ENCODE measurements around the gene MPRIP. TPM values are rescaled to one million over a fixed set of nuclear protein-coding genes. Genes with fewer than 3 reads are reported as not detected.

MPRIP gene
- total and polyA plus RNA-seq, 2 donors (not counting 3 experiments of a cell fraction or from before 2014, with no cell fraction given): 94.6 to 246 TPM

GRCh38 chr17:17167356-17167755, 125.1 kb downstream of the MPRIP start:
- Histone ChIP-seq H3K9me3 (replicated peaks; ENCODE audit: control insufficient read depth, insufficient read depth, low read length) (no peaks in the 10 kb centered on the region), H3K4me1 (ENCODE audit: control insufficient read depth, extremely low read depth, insufficient read depth, low read length) (peaks cover 8% of the 10 kb centered on the region), H3K36me3 (ENCODE audit: control insufficient read depth in 2 of 2, extremely low read depth in 1 of 2, insufficient read depth in 2 of 2, low read length in 2 of 2) (peaks cover 14 to 56% of the 10 kb centered on the region in 2 experiments), H3K4me3 (replicated peaks in 1 of 3; ENCODE audit: insufficient read depth in 1 of 3, low read depth in 1 of 3, low read length in 3 of 3) (no peak overlapping the region), H3K4me2 (ENCODE audit: insufficient read depth, low read length) (no peak overlapping the region), H3K27ac (ENCODE audit: insufficient read depth, low read depth, low read length) (no peak overlapping the region), H3K9me1 (replicated peaks; ENCODE audit: control insufficient read depth, extremely low read depth, insufficient read depth, low read length) (no peaks in the 10 kb centered on the region), H3K9ac (replicated peaks; ENCODE audit: extremely low read depth, insufficient read depth, low read length) (no peak overlapping the region), H3K27me3 (ENCODE audit: control insufficient read depth in 2 of 2, insufficient read depth in 2 of 2, low read length in 2 of 2) (no peaks in the 10 kb centered on the region), H3K79me2 (ENCODE audit: control insufficient read depth, insufficient read depth, low read length) (no peaks in the 10 kb centered on the region), H4K20me1 (replicated peaks; ENCODE audit: control insufficient read depth, extremely low read depth, insufficient read depth, low read length) (no peaks in the 10 kb centered on the region), H2AFZ (ENCODE audit: low read depth, low read length) (no peak overlapping the region)
- FAIRE-seq: no peak
- dilution Hi-C loops (cut with MboI; ENCODE audit: extremely low pct_ligation_motif_present, low sequenced_read_pairs): no loop called here
- TF ChIP-seq MYC (IDR thresholded peaks at IDR 0.05; ENCODE audit: low read depth, low read length) (no peak), GATA2 (IDR thresholded peaks at IDR 0.05; ENCODE audit: insufficient read depth, insufficient read length, low read depth, low read length) (no peak), POLR2A (IDR thresholded peaks at IDR 0.05; ENCODE audit: low read depth, low read length) (no peak), EZH2 (IDR thresholded peaks at IDR 0.05; ENCODE audit: borderline replicate concordance, low read depth, low read length, severe bottlenecking) (no peak), JUN (IDR thresholded peaks at IDR 0.05; ENCODE audit: borderline replicate concordance, insufficient read depth, insufficient read length, low read depth) (no peak), CTCF (IDR thresholded peaks at IDR 0.05; ENCODE audit: extremely low read depth in 1 of 2, insufficient read depth in 1 of 2, low read depth in 1 of 2, low read length in 2 of 2) (no peak), MAX (IDR thresholded peaks at IDR 0.05; ENCODE audit: insufficient read depth, insufficient read length) (no peak), FOS (IDR thresholded peaks at IDR 0.05; ENCODE audit: borderline replicate concordance, insufficient read depth, low read length) (no peak), POLR2AphosphoS5 (IDR thresholded peaks at IDR 0.05; ENCODE audit: insufficient read depth, low read depth, low read length) (no peak)
- no TSS peak for BruUV-seq (replicated peaks)
- ChIA-PET POLR2A (no interaction called here), CTCF (interaction anchor here (0.9 to 1.1 kb wide), 2 partner anchors 10 to 26 kb away, joined by 3 to 6 read pairs; no protein-coding TSS in a partner anchor)
- intact Hi-C loops (cut with micrococcal nuclease): no loop called here
- no peak for DNase-seq (ENCODE audit: low read depth, low spot score)

All from endothelial cell of umbilical vein (primary cell).